ENCODE results near the gene LCN10. TPM values are rescaled to one million over a fixed set of nuclear protein-coding genes. Genes with fewer than 3 reads are reported as not detected.

The LCN10 gene
- total and polyA plus RNA-seq, 9 of the 15 experiments (the other 6 are each of a cell fraction or from before 2014, with no cell fraction given) = 0.10 to 0.21 (median 0.14) TPM; not detected in 6

DNA sequence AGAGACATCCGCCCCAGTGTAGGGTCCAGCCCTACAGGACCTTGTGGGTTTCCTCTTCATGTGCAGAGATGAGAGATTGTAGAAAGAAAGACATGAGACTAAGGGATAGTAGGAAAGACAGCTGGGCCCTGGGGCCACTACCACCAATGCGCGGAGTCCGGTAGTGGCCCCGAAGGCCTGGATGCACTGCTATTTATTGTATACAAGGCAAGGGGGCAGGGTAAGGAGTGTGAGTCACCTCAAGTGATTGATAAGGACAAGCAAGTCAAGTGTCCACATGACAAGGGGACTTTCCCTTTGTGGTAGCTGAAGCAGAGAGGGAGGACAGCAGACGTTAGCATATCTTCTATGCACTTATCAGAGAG is 42.2 kb upstream of the LCN10 start (continued):
- TF ChIP-seq ZNF224 (CRISPR knock-in tag; IDR thresholded peaks at IDR 0.05) = no peak
- TF ChIP-seq ZNF347 (CRISPR knock-in tag; IDR thresholded peaks at IDR 0.05; ENCODE audit: low read depth) = no peak
- no peak for TF ChIP-seq ETS2 (tag; IDR thresholded peaks at IDR 0.05; ENCODE audit: borderline replicate concordance, poor library complexity, severe bottlenecking)
- TF ChIP-seq ADNP (tag; IDR thresholded peaks at IDR 0.05) = no peak
- no peak for TF ChIP-seq SAP30 (IDR thresholded peaks at IDR 0.05; ENCODE audit: borderline replicate concordance, insufficient read depth, low read depth, low read length, poor library complexity, severe bottlenecking)
- TF ChIP-seq, protein P1, sequence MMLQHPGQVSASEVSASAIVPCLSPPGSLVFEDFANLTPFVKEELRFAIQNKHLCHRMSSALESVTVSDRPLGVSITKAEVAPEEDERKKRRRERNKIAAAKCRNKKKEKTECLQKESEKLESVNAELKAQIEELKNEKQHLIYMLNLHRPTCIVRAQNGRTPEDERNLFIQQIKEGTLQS (IDR thresholded peaks at IDR 0.05) = peak; percentile 88
- TF ChIP-seq, protein P1 (CRISPR knock-in tag; conservative IDR thresholded peaks at IDR 0.05) = no peak
- TF ChIP-seq ZNF764 (CRISPR knock-in tag; IDR thresholded peaks at IDR 0.05; ENCODE audit: low read depth) = no peak
- TF ChIP-seq, protein P2, sequence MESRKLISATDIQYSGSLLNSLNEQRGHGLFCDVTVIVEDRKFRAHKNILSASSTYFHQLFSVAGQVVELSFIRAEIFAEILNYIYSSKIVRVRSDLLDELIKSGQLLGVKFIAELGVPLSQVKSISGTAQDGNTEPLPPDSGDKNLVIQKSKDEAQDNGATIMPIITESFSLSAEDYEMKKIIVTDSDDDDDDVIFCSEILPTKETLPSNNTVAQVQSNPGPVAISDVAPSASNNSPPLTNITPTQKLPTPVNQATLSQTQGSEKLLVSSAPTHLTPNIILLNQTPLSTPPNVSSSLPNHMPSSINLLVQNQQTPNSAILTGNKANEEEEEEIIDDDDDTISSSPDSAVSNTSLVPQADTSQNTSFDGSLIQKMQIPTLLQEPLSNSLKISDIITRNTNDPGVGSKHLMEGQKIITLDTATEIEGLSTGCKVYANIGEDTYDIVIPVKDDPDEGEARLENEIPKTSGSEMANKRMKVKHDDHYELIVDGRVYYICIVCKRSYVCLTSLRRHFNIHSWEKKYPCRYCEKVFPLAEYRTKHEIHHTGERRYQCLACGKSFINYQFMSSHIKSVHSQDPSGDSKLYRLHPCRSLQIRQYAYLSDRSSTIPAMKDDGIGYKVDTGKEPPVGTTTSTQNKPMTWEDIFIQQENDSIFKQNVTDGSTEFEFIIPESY (CRISPR knock-in tag; IDR thresholded peaks at IDR 0.05) = no peak
- 0 out of 2 replicates have a peak, but pooled peaks have one; percentile 65 for TF ChIP-seq HDAC2 (IDR thresholded peaks at IDR 0.05)
- no peak for TF ChIP-seq KDM4B (IDR thresholded peaks at IDR 0.05; ENCODE audit: borderline replicate concordance in 2 of 2, low read depth in 1 of 2)
- TF ChIP-seq ZNF766 (CRISPR knock-in tag; conservative IDR thresholded peaks at IDR 0.05) = peak; percentile 34; the same call in 1 of the 2 replicates
- no peak for TF ChIP-seq HNRNPL (IDR thresholded peaks at IDR 0.05; ENCODE audit: low read depth, low read length)
- no peak for TF ChIP-seq ETV5 (CRISPR knock-in tag; IDR thresholded peaks at IDR 0.05; ENCODE audit: low read depth)
- no peak for TF ChIP-seq SPI1 (IDR thresholded peaks at IDR 0.05; ENCODE audit: borderline replicate concordance, low read depth, low read length)
- TF ChIP-seq, protein P3, sequence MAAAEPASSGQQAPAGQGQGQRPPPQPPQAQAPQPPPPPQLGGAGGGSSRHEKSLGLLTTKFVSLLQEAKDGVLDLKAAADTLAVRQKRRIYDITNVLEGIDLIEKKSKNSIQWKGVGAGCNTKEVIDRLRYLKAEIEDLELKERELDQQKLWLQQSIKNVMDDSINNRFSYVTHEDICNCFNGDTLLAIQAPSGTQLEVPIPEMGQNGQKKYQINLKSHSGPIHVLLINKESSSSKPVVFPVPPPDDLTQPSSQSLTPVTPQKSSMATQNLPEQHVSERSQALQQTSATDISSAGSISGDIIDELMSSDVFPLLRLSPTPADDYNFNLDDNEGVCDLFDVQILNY (CRISPR knock-in tag; IDR thresholded peaks at IDR 0.05) = no peak
- TF ChIP-seq SRSF9 (IDR thresholded peaks at IDR 0.05; ENCODE audit: borderline replicate concordance, low read depth, low read length) = no peak
- TF ChIP-seq, protein P4, sequence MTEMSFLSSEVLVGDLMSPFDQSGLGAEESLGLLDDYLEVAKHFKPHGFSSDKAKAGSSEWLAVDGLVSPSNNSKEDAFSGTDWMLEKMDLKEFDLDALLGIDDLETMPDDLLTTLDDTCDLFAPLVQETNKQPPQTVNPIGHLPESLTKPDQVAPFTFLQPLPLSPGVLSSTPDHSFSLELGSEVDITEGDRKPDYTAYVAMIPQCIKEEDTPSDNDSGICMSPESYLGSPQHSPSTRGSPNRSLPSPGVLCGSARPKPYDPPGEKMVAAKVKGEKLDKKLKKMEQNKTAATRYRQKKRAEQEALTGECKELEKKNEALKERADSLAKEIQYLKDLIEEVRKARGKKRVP (CRISPR knock-in tag; IDR thresholded peaks at IDR 0.05) = no peak
- TF ChIP-seq NR2C2 (CRISPR knock-in tag; IDR thresholded peaks at IDR 0.05) = no peak
- no peak; the same call in 1 of the 2 replicates for TF ChIP-seq NR2C2 (tag; IDR thresholded peaks at IDR 0.05)
- TF ChIP-seq TBP (optimal IDR thresholded peaks at IDR 0.05; ENCODE audit: low read depth, low read length) = no peak
- no peak for TF ChIP-seq ZNF57 (CRISPR knock-in tag; IDR thresholded peaks at IDR 0.05)
